Loucy (cell line): ENCODE results near the gene LAMA4.
"Not testable (repeated sequence)": the region's sequence is repeated elsewhere in the genome, so short reads cannot be mapped to it uniquely, and the experiment has no call there.

Source experiments
- EZH2phosphoT487 ChIP-seq: fragments of 200-600 bp; IDR thresholded peaks from 2 replicates; pipeline ENCODE4 v1.6.1; 2018; ENCODE audit warnings: antibody characterized with exemption, mild to moderate bottlenecking, moderate library complexity, borderline replicate concordance
- TF ChIP-seq, protein P1 (sequence below): fragments of 200-600 bp; sonication (generic); conservative IDR thresholded peaks from 2 replicates; pipeline ENCODE4 v1.5.1; 2014; ENCODE audit warnings: mild to moderate bottlenecking, antibody characterized with exemption, low read length

DNA sequence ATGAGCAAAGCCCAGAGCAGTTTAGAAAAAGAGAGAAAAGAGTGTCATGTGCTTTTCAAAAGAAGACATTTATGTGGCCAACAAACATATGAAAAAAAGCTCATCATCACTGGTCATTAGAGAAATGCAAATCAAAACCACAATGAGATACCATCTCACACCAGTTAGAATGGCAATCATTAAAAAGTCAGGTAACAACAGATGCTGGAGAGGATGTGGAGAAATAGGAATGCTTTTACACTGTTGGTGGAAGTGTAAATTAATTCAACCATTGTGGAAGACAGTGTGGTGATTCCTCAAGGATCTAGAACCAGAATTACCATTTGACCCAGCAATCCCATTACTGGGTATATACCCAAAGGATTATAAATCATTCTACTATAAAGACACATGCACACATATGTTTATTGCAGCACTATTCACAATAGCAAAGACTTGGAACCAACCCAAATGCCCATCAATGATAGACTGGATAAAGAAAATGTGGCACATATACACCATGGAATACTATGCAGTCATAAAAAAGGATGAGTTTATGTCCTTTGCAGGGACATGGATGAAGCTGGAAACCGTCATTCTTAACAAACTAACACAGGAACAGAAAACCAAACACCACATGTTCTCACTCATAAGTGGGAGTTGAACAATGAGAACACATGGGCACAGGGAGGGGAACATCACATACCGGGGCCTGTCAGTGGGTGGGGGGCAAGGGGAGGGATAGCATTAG is 54.0 kb downstream of the LAMA4 start:
- TF ChIP-seq, protein P1, sequence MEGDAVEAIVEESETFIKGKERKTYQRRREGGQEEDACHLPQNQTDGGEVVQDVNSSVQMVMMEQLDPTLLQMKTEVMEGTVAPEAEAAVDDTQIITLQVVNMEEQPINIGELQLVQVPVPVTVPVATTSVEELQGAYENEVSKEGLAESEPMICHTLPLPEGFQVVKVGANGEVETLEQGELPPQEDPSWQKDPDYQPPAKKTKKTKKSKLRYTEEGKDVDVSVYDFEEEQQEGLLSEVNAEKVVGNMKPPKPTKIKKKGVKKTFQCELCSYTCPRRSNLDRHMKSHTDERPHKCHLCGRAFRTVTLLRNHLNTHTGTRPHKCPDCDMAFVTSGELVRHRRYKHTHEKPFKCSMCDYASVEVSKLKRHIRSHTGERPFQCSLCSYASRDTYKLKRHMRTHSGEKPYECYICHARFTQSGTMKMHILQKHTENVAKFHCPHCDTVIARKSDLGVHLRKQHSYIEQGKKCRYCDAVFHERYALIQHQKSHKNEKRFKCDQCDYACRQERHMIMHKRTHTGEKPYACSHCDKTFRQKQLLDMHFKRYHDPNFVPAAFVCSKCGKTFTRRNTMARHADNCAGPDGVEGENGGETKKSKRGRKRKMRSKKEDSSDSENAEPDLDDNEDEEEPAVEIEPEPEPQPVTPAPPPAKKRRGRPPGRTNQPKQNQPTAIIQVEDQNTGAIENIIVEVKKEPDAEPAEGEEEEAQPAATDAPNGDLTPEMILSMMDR = not testable (repeated sequence)
- not testable (repeated sequence) for TF ChIP-seq EZH2phosphoT487
